ENCODE data around the gene ZFP92. TPM values are rescaled to one million over a fixed set of nuclear protein-coding genes. Genes with fewer than 3 reads are reported as not detected.
"Not testable (repeated sequence)": the region's sequence is repeated elsewhere in the genome, so short reads cannot be mapped to it uniquely, and the experiment has no call there.

Gene ZFP92
- total RNA-seq, 1 donor from 2014 or later: 0.08 TPM

DNA sequence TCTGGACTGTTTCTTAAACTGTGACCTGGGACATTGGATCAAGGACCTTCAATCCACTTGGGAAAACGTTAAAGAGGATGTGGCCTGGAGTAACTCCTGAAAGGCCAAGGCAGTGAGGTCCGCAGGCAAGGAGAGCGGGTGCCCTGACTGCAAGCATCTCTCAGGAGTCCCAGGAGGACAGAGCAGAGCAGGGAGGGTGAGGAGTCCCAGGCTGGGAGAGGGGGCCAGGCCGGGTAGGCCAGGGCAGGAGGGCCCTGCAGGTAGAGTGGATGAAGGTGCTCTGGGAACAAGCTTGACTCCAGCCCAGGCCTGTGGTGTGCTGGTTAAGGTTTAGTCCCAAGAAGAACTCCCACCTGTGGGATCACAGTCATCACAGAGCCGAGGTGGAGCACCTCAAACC lies 23.9 kb upstream of the ZFP92 start:
- no peak for ATAC-seq

GRCh38 chrX:153387987-153388721 lies 23.1 kb upstream of the ZFP92 start:
- no peak for ATAC-seq

- no peak for ATAC-seq
Observed at GRCh38 chrX:153388722-153389459, 22.4 kb upstream of the ZFP92 start.

DNA sequence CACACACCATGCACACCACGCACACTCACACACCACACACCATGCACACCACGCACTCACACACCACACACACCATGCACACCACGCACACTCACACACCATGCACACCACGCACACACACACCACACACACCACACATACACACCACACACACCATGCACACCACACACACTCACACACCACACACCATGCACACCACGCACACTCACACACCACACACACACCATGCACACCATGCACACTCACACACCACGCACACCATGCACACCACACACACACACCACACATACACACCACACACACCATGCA lies 21.9 kb upstream of the ZFP92 start:
- ATAC-seq: not testable (repeated sequence)

DNA sequence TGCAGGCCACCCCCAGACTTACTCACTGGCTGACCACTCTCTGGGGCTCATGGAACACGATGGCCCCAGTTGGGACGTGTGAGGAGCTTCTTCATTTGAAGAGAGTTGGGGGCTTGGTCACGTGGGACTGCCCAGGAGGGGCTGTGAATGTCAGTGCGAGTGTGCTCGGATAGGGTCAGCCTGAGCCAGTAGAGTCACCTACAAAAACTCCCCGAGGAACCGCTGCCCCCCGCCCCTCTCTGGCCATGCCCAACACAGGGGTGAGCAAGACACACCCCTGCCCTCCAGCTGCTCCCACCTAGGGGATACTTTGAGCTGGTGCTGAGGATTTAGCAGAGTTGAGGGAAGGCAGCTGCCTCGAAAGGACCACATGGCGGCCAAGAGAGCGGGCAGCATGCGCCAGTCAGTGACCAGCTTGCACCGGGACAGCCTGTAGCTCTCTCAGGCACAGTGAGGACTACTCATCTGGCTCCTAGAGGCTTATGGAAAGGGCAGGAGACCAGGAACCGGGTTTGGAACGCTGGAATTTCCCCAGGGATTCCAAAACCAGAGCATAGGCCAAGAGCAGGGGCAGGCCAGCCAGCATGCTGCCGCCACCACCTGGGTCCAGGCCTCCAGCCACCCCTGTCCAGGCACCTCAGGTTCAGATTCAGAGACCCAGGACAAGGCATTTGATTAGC lies 18.5 kb upstream of the ZFP92 start:
- no peak for ATAC-seq

DNA sequence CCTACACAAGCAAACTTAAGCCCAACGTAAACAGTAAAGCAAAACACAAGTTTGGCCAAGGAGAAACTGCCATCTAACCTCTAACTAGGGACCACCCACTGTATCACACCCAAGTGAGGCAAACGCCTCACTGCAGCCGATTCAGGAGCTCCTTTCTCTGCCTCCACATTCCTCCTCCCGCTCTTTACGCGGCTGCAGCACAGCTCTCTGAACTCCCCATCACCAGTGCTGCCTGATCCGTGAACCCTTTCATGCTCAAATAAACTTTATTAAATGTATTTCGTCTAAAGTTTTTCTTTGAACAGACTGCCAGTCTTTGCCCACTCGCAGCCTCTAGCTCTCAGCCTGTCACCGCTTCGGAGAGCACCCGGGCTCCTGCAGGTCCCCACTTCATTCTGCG lies 16.7 kb upstream of the ZFP92 start:
- ATAC-seq: no peak

GRCh38 chrX:153395613-153396319 lies 15.5 kb upstream of the ZFP92 start:
- no peak for ATAC-seq

DNA sequence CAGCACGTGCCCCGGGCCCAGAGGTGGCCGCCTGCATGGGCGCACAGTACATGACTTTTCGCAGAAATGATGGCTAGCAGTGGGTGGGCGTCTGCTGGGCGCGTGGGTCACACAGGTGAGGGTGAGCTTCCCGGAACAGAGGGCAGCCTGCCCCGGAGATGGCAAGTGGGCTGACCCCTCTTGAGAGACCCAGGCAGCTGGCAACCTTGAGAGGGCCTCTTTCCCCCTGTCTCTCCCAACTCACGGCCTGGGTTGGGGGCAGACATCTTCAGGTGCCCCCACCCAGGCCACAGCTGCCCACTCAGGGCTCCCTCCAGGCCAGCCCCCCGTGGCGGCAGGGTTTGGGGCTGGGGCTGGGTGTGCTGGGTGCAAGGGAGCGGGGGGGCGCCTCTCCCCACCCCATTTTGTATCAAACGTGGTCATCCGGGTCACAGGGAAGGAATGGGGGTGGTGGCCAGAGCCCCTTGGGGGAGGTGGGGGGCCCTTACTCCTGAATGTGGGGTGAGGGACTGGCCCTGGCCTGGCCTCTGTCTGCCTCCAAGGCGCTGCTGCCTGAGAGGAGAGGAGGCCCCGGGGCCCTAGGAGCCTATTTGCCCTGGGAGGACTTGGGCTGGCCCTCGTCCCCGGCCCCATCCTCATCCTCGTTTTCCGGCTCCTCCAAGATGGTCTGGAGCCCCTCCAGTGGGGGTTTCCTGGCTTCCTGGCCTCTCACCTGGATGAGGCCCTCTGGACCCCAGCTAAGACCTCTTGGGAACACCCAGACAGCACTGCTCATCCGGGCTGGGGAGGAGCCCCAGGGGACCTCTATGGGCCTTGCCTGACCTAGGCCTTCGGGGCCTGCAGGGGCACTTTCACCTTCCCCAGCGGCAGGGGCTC lies 14.7 kb upstream of the ZFP92 start:
- ATAC-seq: no peak

- ATAC-seq: no peak
Observed at GRCh38 chrX:153397256-153397960, 13.9 kb upstream of the ZFP92 start.

GRCh38 chrX:153398275-153398960 lies 12.9 kb upstream of the ZFP92 start:
- ATAC-seq: no peak

GRCh38 chrX:153400146-153401132 lies 10.8 kb upstream of the ZFP92 start:
- peak; percentile 55 for ATAC-seq

DNA sequence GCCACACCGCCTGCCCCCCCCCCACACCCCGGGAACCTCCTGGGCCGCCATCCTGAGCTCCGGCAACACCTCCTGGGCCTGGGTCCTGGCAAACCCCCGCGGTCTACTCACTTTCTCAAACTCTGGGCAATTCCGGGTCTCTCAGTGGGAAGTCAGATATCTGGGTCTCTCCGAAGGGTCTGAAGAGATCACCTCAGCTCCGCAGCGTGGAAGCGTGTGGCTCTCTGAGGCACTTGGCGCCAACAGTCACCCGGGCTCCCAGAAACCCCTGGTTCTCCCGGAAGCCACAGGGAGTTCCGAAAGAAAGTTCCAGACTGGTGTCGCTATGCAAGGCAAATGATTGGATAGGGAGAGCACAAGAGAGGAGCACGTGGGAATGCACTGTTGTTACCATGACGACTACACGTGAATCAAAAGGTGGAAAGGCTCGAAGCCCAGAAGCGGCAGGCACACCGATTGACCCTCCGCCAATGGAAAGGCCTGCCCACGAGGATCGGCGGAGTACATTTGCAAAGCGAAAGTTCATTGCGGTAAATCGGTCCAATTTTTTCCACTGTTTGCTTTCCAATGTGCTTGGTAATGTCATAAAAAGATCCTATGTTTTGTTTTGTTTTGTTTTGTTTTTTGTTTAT lies 10.0 kb upstream of the ZFP92 start, which contains the start of gene PNMA6E:
TSS of gene PNMA6E (minus strand) at position 218 of the 632 bp plus-strand sequence. CDS start 2,501 bp downstream, outside the sequence.
- peak; percentile 8 for ATAC-seq

- not testable (repeated sequence) for ATAC-seq
Observed at GRCh38 chrX:153404333-153404732, 6.9 kb upstream of the ZFP92 start.

- ATAC-seq: no peak
Observed at GRCh38 chrX:153405426-153405825, 5.8 kb upstream of the ZFP92 start.

DNA sequence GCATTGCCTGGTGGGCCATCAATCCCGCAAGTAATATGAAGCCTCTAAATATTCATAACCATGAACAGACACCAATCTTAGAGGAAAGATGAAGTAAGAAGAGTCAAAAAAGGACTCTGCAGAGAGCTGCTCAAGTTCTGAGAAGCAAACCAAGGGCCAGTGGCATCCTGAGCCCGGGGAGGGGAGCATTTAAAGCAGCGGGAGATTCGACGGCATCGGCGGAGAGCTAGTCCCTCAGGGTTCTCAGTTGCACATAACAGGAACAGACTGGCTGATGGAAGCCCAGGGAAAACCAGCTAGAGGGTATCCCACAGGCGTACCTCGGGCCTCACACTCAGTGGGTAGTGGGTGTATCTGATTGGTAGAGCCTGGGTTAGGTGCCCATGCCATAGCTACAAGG lies 5.3 kb upstream of the ZFP92 start:
- no peak for ATAC-seq

- no peak for ATAC-seq
Observed at GRCh38 chrX:153406903-153407302, 4.4 kb upstream of the ZFP92 start.

GRCh38 chrX:153407736-153408135 lies 3.5 kb upstream of the ZFP92 start:
- no peak for ATAC-seq

DNA sequence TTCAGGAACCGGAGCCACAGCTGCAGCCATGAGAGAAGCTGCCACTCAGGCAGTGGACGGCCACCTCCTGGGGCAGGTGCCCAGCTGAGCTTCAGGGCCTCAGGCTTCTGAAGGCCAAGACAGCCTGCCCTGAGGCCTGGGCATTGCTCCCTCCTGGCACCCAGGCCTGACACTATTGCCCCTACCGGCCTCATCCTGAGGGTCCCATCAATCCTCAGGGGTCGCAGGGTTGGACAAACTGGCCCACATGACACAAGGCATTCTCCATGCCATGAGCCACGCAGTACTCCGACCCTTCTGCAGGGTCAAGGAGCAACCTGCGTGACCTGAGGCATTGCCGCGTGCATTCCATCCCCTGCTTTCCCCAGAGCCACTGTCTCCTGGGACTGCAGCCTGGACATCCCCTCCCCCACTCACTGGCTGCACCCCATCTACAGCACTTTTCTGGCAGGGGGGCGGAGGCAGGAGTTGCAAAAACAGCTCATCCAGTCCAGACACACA lies 3.0 kb upstream of the ZFP92 start:
- ATAC-seq: no peak

Data from esophagus mucosa (tissue), 1 donor.